ENCODE measurements around the gene PDE7B.

Gene PDE7B

DNA sequence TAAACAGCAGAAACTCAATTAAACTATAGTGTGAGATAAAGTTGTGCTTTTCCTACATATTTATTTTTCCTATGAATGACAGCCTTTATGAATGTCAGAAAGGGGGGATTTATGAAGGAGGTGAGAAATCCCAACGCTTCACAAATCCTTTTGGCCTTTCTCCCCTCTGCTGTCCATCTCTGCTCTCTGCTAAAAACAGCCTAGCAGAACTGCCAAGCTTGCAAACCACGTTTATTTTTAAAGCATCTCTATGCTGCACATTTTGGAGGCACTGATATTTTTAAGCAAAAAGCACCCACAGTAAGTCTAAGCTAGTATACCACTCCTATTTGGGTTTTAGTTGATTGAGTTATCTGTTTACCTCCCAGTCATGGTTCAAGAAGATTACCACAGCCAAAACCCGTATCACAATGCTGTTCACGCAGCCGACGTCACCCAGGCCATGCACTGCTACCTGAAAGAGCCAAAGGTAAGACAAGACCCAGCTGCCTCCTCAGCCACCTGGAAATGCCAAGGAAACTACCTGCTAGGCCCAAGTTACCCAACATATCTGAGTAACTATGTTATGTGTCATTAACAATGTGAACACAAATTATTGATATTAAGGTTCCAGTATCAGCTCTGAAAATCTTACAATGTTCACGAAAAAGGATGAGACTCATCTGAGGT, 302.3 kb downstream of the PDE7B start:
- no peak for DNase-seq (ENCODE audit: low read depth)

DNA sequence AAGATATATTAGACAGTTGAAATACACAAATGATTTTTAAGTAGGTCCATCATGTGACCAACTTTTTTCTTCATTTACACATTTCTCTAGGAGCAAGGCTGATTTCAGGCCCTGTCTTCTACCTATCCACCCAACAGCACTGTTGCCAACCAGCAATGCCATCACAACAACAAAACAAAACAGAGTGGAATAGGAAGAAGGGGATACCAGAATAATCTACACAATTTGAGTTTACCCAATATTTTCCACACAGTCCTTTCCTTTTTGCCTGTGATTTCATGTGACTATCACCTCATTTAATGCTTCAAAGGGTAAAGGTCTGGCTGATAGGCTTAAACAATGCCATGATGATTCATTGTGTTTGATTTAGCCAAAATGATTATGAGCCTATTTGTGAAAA, 303.7 kb downstream of the PDE7B start:
- no peak for DNase-seq (ENCODE audit: low read depth)

- DNase-seq (ENCODE audit: low read depth): no peak
Measured at GRCh38 chr6:136157743-136158142, 306.2 kb downstream of the PDE7B start.

DNA sequence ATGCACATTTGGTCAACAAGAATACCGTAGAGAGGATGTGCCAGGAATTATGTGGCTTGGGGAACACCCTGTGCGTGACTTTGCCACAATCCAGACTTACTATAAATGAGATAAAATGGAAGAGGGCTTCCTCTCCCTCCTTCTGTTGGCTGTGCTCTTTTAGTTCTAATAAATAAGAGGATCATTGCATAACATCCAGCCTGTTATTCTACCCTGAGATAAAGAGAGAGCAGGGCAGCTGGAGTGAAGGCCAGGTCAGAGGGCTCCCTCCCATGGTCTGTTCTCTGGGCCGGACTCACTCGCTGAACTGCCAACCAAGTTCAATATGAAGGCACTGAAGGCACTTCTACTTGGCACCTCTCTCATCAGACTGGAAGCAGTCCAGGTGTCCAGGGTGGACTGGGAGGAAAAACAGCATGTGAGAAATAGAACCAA, 306.9 kb downstream of the PDE7B start:
- no peak for DNase-seq (ENCODE audit: low read depth)

- DNase-seq (ENCODE audit: low read depth): no peak
Measured at GRCh38 chr6:136158971-136159370, 307.5 kb downstream of the PDE7B start.

DNA sequence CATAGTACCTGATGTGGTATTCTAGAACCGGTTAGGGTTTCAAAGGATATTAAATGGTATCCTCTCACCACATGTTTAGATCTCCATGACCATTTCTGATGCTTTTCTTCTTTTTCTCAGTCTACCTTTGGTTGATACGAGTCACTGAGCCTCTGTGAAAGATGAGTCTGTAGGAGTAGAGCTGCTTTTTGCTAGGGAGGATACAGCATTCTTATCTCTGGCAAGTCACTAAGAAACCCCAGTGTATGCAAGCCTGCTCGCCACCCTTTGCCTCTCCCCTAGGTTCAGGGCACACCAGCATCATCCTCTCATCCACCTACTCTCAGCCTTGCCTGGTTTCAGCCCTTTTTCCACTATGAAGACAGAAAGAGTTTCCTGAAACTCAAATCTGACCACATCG, 308.7 kb downstream of the PDE7B start:
- DNase-seq (ENCODE audit: low read depth): no peak

DNA sequence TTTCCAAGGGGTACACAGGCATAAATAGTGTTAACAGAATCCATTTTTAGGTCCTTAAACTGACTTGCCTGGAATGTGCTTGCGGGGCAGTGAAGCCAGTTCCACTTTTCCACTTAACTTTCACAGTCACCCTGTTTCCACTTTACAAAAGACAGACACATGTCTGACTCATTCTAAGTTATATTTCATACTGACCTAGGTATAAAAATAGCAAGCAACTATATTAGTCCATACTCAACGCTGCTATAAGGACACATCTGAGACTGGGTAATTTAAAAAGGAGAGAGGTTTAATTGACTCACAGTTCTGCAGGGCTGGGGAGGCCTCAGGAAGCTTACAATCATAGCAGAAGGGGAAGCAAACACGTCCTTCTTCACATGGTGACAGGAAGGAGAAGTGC, 310.4 kb downstream of the PDE7B start:
- no peak for DNase-seq (ENCODE audit: low read depth)

- no peak for DNase-seq (ENCODE audit: low read depth)
Measured at GRCh38 chr6:136163260-136163659, 311.8 kb downstream of the PDE7B start.

DNA sequence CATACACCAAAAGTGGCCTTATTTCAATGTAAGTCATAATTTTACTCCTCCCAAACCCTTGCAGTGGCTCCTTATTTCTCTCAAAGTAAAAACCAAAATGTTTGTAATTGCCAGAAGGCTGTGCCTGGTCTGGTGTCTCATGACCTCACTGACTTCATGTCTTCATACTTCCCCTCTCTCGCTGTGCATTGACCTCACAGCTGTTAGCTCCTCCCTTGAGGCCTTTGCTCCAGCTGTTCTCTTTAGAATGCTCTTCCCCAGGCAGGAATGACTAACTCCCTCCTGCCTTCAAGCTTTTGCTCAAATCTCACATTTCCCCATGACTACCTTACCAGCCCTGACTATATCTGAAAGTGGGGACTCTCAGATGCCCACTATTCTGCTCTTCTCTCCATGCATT, 315.3 kb downstream of the PDE7B start:
- DNase-seq (ENCODE audit: low read depth): no peak

GRCh38 chr6:136169394-136170148, 318.1 kb downstream of the PDE7B start:
- no peak for DNase-seq (ENCODE audit: low read depth)

DNA sequence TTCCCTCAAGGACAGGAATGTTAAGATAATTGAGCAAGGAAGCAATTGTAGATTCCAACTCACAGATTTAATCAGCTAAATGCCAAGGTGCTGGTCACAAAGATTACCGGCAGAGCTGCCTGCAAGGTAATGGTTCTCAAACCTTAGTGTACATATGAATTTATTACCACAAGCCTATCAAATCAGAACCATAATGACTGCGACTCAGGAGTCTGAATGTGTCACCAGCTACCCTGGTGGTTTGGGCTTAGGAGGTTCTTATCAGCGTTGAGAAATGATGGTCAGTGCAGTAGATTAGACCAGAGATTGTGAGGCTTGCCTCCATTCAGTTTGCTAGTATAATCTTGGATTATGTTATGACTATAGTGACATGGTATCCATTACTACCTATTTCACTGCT, 319.7 kb downstream of the PDE7B start:
- no peak for DNase-seq (ENCODE audit: low read depth)

DNA sequence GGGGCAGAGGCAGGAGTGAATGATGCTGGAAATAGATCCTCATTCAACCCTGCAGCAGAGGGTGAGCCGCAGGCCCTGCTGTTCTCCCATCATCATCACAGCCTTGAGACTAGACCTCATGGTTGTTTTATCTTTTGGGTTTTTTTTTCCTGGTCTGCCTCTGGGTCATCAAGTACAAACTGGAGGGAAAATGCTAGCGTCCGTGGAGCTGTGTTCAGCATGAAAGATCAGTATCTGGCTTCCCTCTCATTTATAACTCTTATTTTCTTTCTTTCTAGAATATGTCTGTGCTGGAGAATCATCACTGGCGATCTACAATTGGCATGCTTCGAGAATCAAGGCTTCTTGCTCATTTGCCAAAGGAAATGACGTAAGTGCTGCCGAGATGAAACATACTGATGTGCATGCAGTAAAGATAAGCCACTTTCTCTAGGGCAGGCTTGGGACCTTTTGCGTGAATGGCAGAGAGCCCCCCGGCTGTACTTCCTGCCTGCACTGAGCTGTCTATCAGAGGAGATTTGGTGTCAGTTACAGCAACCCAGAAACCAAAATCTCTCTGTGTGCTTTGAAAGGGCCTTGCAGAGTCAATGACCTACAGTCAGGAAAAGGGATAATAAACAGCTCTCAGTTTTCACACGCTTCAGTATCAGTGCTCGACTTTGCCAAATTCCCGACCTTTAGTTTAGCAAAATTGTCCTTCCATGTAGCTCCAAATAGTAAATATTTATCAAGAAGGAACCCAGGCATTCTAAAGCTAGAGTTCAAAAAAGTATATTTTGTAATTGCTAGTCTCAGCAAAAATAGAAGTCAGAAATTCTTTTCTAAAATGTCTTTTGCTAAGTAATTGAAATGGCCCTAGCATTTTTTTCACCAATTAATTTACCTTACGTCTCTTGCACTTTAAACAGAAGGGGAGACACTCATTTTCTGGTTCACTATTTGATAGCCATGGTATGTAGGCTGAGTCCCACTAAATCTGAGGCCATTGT, 322.3 kb downstream of the PDE7B start:
- DNase-seq (ENCODE audit: low read depth): no peak

GRCh38 chr6:136174510-136174909, 323.0 kb downstream of the PDE7B start:
- DNase-seq (ENCODE audit: low read depth): no peak

GRCh38 chr6:136175873-136176272, 324.4 kb downstream of the PDE7B start:
- no peak for DNase-seq (ENCODE audit: low read depth)

GRCh38 chr6:136178749-136179148, 327.2 kb downstream of the PDE7B start:
- no peak for DNase-seq (ENCODE audit: low read depth)

DNA sequence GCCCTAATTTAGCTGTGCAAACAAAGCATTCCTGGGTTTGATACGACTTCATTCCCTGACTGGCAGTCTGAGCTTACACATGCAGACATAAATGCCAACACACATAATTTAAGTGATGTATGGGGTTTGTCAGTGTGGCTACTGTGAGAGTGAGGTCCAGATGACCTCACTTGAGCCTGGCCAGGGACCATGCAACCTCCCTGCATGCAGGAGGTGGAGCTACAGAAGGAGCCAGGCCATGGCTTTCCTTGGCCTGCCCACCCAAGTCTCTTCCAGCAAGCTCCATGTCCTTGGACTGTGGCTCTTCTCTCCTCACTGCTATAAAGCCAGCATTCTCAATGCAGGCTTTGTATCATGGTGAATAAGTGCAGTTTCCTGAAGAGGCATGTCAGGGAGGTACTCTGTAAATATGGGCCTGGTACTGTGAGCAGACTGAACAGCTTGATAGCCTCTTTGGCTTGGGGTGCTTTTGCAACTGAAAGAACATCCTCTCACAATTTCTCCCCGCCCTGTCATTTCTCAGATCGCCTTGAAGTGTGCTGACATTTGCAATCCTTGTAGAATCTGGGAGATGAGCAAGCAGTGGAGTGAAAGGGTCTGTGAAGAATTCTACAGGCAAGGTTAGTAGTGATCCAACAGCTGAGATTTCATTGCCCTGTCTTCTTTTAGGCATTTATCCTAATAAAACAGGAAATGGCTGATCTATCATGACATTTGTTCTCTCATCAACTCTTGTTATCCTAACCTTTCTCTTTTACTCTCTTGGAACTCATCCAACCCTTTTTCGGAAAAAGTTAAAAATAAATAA, 329.4 kb downstream of the PDE7B start:
- no peak for DNase-seq (ENCODE audit: low read depth)

DNA sequence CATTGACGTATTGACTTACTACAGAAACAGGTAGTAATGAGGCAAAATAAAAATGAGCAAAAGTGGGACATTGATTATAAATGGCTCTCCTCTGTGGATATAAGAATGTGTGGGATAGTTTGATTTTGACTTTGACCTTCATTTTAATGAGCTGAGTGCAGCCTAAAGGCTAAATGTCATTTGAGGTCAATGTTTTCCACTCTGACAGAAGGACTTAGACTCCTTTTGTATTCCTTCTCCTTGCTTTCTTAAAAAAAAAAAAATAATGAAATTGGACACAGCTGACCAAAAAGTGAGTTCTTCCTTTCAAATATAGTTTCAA, 330.0 kb downstream of the PDE7B start:
- DNase-seq (ENCODE audit: low read depth): no peak

- DNase-seq (ENCODE audit: low read depth): no peak
Measured at GRCh38 chr6:136181861-136182260, 330.4 kb downstream of the PDE7B start.

- DNase-seq (ENCODE audit: low read depth): no peak
Measured at GRCh38 chr6:136184738-136185137, 333.2 kb downstream of the PDE7B start.

GRCh38 chr6:136186363-136186762, 334.9 kb downstream of the PDE7B start:
- no peak for DNase-seq (ENCODE audit: low read depth)

GRCh38 chr6:136188486-136188885, 337.0 kb downstream of the PDE7B start:
- DNase-seq (ENCODE audit: low read depth): no peak

- no peak for DNase-seq (ENCODE audit: low read depth)
Measured at GRCh38 chr6:136189104-136189503, 337.6 kb downstream of the PDE7B start.
